ENCODE measurements around the gene TMBIM1.

TMBIM1 gene, protein sequence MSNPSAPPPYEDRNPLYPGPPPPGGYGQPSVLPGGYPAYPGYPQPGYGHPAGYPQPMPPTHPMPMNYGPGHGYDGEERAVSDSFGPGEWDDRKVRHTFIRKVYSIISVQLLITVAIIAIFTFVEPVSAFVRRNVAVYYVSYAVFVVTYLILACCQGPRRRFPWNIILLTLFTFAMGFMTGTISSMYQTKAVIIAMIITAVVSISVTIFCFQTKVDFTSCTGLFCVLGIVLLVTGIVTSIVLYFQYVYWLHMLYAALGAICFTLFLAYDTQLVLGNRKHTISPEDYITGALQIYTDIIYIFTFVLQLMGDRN

DNA sequence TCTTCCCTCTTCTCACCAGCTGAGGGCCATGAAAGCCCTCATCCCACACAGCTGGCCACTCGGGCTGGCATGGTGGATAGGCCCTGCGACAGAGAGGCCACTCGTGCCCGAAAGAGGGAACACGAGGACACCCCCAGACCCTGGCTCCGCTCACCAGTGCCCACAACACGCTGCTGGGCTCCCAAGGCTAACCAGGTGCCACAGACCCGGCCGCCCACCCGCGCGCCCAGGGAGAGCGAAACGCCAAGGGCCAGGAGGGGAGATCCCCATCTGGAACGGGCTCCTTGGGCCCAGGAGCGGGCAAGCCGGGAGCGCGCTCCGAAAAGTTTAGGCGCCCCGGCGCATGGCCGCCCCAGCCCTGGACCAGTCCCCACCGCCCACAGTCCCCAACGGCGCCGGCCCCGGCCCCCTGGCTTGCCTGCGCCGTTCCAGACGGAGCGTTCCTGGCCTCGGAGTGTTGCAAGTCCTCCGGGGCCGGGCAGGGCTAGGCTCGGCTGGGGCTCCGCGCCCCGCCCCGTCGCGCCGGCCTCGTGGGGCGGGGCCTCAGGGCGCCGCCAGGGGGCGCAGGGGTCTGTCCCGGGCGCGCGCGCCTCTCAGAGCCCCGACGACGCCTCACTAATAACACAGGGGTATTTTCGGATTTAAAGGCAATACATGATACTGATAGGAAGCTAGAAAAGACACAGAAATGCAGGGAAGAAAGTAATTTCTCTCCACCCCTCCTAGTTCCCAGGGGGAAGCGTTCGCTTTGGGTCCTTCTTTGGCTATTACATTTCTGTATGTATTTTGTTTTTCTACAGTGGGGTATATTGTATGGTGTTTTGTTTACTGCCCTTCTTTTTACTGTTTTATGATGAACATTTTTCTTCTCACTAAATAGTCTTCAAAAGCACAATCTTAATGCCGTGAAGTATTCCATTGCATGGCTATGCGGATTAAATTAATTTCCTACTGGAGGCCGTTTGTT is at the start of gene TMBIM1:
Gene TMBIM1 (minus strand): TSS at position 456 of the 967 bp plus-strand sequence. CDS start 10,362 bp downstream, outside the sequence.
- DNase-seq, result no peak

DNA sequence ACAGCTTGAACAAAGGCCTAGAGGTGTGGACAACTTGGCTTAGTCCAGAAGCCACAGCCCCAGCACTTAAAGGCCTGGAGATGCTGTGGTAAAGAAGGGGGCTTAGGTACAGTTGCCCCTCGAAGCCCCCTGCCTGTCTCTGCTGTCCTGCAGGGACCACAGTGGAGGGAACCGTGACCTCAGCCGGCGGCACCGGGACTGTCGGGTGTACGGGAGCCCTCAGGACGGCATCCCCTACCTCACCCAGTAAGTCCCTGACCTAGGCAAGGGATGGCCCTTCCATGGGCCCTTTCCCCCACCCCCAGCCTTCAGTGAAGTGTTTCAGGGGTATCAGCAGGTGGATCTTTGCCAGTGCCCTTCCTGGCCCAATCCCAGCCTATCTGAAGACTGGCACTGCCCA is 49.1 kb upstream of the TMBIM1 start:
- no peak for DNase-seq

DNA sequence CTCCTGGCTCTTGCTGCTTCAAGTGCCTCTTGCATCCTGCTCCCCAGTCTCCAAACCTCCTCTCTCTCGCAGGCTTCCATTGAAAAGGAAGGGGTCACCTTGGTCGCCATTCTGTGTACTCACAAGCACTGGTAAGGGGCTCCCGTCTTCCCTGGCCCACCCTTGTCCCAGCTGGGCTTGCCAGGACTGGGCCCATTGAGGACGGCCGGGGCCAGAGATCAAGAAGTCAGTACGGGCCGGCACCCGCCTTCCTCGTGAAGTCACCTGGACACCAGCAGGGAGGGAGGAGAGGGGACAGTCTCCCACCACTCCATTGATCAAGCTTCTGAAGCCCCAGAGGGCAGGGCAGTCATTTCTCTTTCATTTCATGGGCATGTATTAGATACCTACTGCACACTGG is 48.4 kb upstream of the TMBIM1 start:
- DNase-seq, result no peak

DNA sequence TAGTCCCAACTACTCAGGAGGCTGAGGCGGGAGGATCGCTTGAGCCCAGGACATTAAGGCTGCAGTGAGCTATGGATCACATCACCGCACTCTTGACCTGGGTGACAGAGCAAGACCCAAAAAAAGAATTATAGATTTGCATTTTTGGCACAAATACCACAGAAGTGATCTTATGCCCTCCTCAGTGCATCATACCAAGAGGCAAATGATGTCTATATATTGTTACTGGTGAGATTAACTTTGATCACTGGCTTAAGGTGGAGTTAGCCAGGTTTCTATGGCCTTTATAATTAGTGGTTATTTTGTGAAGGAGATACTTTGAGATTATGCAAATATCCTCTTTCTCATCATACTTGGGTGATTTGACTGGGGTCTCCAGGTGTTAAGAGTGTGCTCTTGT is 42.2 kb upstream of the TMBIM1 start:
- DNase-seq, result no peak

DNA sequence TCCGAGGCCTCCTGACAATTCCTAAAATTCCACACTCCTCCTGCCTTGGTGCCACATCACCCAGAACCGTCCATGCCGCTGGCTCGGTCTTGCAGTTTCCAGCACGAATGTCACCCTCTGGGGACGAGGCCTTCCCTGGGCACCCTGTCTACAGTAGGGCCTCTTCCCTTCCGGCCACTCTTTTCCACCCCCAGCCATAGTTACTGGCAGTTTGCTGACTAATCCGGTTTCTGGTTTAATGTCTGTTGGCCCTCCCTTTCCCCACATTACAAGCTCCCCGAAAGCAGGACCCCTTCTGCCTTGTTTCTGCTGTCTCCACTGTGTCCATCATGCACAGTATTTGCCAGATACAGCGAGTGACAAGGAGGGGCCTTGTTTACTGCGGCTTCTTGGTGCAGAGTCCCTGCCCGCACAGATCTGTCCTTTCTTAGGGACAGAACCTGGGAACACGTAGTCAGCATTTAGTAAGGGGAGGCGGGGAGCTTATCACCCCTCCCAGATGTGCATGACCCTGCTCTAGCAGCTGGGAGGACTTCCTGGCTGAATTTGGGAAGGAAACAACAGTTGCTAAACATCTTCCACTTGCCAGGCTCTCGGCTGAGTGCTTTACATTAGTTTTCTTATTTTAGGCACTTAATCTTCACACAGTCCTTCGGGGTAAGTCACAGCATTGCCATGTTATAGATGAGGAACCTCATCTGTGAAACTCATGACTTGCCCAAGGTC is 40.8 kb upstream of the TMBIM1 start:
- DNase-seq, result no peak

DNA sequence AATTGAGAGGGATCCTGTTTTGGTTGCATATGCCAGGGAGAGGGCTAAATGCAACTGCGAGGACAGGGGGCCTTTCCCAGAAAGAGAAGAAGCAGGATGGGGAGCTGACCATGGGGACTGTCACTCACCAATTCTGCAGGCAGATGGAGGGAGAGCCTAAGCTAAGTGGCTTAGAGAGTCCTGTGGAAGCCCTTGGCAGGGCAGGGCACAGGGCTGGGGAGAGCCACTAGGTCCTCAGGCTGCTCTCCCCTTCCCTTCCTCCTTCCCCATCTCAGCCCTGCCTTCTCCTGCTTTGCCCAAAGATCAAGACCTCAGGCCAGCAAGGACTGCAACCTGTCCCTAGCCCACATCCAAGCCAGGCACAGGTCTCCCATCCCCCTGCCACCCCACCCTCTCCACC is 40.0 kb upstream of the TMBIM1 start:
- DNase-seq, result no peak

DNA sequence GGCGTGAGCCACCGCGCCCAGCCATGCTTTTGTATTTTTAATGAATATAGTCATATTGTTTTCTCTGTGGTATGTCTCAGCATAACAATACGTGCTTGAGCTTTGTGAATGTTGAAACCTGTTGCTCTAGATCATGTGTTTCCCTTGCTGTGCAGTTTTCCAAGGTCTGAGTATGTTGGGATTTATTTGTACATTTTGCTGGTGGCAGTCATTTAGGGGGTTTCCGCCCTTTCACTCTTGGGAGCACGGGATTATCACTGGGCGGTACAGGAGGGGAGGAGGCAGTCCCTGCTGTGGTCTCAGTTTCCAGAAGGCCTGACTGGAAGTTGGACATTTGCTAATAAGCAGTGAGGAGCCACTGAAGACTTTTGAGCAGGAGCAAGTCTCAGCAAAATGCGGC is 39.4 kb upstream of the TMBIM1 start:
- DNase-seq, result no peak

DNA sequence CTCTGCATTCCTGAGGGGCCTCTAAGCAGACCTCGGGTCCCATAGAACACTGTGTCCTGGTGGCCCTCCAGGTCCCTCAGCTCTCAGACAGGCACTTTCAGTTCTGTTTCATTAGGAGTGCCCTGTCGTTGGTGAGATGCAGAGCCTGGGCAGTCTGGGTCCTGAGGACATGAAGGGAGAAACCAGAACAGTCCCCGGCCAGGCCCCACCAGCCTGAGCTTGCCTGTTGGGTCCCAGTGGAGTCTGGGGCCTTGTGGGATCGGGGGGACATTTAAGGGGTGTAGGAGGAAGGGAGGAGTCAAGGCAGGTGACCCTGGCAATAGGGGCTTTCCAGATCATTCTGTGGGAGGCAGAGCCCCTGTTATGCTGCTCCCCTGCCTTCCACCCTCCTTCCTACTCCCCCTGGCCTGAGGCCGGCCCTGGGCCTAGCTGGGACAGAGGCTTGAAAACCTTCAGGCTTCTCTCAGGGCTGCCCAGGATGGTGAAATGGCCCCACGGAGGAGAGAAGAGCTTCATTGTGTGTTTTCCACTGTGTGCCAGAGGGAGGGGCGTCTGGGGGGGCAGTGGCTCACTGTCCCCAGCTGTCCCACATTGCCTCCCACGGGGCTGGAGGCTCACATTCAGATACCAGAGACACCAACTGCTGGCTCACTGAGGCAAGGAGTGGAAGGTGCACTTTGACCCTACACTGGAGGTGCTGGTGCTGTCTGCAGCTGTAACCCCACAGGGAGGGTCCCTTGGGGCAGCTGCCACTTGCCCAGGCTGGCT is 37.7 kb upstream of the TMBIM1 start:
- no peak for DNase-seq

DNA sequence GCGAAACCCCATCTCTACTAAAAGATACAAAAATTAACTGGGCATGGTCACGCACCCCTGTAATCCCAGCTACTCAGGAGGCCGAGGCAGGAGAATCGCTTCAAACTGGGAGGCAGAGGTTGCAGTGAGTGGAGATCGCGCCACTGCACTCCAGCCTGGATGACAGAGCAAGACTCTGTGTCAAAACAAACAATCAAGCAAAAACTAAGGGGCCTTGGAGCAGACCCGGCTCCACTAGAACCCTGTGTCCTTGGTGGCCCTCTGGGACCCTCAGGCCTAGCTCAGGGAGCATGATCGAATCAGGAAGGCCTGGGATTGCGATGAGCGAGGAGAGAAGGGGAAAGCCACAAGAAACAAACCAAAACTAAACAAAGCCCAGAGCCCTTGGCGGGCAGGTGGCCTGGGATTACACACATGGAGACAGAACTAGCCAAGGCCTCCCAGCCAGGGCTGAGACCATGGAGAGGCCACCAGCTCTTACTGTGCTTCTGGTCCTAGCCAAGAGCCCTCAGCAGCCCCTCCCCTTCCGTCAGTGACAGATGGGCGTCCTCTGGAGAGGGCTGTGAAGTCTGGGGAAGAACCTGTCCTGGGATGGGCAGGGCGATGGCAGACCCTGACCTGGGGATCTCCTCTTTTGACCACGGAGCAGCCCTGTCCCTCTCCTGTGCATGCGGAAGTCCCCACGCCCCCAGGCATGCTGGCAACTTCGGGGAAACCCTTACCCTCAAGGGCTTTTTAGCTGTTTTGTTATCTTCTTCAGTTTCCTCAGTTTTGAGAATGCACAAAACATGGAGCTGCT is 36.9 kb upstream of the TMBIM1 start:
- DNase-seq, result no peak

DNA sequence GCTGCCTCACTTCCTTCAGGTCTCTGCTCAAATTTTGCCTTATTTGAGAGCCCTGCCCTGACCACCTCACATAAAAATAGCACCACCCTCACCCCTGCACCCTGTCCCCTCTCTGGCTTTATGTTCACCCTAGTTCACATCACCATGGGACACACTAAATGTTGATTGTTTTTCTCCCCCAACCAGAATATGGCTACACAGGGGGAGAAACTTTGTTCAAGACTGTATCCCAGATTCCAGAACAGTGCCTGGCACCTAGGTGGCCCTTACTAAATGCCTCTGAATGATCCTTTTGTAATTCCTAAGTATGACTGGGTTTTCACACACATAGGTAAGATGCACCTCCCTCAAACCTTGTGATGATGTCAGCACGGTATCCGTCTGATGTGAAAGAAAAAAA is 36.0 kb upstream of the TMBIM1 start:
- no peak for DNase-seq

DNA sequence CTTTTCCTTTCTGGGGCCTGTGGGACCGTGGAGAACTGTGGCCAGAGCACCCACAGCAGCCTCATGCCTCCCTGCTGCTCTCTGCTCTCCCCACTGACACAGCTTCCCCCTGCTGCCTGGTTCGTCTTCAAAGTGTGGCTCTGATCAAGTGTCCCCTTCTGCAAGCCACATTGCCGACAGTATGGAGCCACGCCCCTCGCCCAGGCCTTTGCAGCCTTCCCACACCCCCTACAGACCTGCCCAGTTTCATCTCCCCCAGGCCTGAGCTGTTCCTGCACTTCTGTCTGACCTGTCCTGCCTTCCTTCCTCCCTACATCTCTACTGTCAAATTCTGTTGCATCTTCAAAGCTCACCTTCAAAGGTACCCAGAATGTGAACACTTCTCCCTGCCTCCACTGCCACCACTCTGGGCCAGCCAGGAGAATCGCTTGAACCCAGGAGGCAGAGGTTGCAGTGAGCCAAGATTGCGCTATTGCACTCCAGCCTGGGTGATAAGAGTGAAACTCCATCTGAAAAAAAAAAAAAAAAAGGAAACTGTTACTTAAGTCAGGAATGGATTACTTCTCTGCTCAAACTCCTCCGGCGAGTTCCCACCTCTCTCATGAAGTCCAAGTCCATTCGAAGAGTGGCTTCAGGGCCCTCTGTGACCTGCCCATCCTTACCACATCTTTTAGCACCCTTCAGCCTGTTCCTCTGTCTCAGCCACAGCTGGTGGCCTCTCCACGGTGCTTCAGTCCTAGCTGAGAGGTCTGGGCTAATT is 35.3 kb upstream of the TMBIM1 start:
- DNase-seq, result no peak

DNA sequence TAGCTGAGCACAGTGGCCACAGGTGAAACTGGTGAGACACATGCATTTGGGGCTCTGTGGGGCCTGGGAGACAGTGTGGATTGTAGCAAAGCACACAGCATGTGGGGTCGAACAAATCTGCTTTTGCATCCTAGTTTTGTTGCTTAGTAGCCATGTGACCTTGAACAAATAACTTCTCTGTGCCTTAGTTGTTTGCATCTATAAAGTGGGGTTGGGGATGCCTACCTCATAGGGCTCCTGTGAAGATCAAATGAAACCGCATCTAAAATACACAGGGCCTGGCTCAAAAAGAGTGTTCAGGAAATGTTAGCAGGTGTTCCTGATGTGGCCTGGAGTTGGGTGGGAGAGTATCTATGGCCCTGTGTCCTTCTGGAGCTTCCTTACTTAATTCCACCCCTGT is 34.0 kb upstream of the TMBIM1 start:
- no peak for DNase-seq

DNA sequence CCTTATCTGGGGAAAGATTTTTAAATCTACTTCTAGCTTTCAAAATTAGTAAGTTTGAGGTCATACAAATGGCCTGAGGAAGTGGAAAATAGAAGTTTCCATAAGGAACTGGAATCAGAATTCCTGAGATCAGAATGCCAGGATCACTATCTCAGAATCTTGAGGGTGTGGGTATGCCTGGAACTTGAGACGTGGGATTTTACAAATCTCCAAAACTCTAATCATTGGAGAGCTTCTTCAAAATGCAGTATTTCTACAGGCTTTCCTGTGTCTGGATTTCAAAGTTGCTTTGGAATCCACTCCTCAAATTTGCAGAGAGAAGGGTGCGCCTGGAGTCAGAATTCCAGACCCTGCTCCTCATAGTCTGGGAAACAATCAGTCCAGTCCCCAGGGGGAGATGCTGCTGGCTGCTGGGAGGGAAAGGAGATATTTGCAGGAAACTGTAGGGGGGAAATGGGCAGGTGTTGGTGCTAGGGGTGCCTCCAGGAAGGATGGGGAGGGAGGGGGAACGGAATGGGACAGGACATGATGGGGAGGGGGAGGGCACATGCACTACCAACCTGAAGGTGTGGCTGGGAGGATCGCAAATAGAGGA is 33.4 kb upstream of the TMBIM1 start:
- DNase-seq, result no peak

DNA sequence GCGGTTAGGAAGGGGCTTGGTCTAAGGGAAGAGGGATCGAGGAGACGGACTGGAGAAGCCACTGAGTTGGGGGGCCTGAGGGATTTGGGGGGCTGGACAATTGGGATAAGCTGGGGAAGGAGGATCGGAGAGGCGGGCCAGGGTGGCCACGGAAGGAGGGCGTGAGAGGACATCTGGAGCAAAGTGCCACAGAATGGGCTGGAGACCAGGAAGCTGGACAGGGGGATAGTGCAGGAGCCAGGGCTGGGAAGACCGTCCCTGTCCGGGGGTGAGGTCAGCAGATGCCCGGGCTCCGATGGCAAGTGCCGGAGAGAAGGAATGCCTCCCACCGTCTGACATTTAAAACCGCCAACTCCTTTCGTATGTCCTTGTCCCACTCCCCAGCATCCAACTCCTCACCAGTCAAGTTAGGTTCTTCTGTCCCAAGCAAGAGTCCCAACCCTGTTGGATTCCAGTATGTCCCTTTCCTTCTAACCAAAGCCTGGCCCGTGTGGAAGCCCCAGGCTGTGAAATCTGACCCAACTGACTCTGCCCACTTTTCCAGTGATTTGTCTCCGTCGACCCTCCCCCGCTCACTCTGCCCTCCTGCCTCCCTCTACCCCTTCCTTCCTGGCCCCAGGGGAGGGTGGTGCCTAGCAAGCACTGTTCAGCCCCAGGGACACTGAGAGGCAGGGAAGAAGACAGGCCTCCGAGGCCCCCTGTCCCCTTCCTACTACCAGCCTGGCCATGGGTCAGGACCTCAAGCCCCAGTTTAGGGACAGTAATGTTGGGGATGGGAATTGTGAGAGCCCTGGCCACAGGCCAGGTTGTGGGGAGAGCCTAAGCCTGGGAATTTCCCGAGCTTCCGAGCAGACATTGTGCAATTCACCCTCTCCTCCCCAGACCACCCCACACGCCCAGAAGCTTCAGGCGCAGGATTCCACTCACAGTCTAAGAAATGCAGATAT is 31.5 kb upstream of the TMBIM1 start:
- DNase-seq, result no peak

DNA sequence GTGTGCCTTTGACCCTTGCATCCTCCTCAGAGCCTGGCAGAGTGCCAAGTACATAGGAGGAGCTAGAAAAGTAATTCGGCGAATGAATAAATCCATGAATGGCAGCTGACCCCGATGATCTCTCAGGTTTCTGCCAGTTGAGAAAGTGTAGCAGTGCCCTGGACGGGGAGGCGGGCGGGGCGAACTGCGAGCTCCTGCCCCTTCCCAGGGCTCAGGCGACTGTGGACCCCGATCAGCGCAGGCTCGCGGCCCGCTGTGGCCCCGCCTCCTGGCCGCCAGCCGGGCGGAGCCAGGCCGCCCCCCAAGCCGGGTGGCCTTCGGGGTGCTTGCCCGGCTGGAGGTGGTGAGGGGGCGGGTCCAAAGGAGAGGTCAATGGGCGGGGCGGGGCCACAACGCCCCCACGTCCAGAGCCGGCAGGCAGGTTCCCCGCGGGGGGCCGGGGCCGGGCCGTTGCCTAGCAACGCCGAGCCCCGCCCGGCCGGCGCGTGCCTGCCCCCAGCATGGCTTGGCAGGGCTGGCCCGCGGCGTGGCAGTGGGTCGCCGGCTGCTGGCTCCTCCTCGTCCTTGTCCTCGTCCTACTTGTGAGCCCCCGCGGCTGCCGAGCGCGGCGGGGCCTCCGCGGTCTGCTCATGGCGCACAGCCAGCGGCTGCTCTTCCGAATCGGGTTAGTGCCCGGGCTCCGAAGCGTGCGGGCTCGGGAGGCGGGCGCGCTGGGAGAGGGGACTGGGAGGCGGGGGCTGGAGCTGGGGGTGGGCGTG is 30.6 kb upstream of the TMBIM1 start:
- DNase-seq, result peak; percentile 81

DNA sequence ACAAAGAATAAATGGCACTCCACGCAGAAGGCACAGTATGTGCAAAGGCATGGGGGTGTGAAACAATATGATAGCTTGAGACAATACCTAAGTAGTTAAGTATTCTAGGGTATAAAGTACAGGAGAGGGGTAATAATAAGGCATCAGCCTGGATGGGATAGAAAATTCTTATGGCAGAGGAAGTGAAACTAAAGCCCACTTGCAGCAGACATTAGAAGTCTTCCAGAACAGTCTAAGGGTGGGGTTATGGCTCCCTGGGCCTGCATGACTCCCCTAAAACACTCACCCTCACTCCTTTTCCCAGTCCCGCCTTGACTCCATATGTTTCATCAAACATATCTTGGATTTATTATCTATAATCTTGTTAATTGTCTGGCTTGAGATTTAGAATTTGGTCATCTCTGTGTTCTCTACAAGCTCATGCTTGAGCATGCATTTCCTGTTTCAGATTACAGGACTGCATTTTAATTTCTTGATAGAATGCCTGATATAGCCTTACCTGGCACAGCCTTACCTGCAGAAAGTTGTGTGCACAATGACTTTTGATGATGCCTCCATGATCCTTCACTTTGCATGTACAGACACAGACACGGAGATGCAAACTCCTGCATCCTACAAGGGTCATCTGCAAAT is 28.5 kb upstream of the TMBIM1 start:
- no peak for DNase-seq

DNA sequence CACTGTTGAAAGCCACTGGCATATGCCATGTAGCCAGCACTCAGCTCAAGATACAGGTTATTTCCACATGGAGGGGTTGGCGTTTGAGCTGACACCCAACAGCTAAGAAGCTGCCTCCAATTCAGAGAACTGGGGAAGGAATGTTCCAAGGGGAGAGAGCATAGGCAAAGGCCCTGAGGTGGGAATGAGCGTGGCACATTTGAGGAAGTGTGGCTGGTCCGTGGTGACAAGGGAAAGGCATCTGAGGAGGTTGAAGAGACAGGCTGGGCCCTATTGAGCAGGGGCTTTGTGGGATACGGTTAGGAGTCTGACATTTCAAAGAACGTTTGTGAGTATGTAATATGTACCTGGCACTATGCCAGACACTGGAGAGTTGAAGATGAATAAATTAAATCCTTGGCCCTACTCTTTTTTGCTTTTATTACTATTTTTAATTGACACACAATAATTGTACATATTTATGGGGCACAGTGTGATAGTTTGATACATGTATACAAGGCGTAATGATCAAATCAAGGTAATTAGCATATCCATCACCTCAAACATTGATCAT is 27.6 kb upstream of the TMBIM1 start:
- DNase-seq, result no peak

DNA sequence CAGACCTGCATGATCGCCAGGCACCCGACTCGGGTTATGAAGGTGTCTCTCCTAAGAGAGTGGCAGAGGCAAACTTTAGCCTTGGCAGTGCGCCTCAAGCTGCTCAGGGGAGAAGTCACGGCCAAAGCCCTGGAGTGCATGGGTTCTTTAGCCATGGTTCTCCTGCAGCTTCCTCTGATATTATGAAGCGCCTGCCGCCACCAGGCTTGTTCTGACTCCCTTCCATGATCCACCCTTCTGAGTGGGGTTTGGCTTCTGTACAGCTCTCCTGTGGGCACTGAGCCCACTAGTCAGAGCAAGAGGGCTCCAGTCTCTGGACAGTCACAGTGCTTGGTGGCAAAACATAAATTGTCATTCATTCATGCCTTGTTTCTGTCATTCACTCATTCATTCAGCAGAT is 25.9 kb upstream of the TMBIM1 start:
- no peak for DNase-seq

Measured in NCI-H1105 (cell line).